ENCODE data around the gene ARAP3.

Gene ARAP3

DNA sequence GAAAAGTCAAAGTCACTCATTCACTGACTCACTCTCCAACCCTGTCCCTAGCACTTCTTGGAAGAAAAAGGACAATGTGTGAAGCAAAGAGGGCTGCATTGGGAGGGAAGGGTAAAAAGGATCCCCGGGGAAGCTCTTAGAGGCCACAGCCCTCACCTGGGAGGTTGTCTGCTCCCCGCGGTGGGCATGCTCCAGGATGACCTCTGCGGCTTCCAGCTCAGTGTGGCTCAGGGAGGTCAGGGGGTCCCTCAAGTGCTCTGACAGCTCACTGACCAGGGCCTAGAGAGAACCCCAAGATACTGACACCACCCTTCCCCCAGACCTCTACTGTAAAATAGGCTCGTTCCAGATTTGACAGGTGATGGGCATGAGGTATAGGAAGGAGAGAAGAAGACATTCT, 34.8 kb downstream of the ARAP3 start:
- TF ChIP-seq, protein P1, sequence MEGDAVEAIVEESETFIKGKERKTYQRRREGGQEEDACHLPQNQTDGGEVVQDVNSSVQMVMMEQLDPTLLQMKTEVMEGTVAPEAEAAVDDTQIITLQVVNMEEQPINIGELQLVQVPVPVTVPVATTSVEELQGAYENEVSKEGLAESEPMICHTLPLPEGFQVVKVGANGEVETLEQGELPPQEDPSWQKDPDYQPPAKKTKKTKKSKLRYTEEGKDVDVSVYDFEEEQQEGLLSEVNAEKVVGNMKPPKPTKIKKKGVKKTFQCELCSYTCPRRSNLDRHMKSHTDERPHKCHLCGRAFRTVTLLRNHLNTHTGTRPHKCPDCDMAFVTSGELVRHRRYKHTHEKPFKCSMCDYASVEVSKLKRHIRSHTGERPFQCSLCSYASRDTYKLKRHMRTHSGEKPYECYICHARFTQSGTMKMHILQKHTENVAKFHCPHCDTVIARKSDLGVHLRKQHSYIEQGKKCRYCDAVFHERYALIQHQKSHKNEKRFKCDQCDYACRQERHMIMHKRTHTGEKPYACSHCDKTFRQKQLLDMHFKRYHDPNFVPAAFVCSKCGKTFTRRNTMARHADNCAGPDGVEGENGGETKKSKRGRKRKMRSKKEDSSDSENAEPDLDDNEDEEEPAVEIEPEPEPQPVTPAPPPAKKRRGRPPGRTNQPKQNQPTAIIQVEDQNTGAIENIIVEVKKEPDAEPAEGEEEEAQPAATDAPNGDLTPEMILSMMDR (IDR thresholded peaks at IDR 0.05) = no peak

DNA sequence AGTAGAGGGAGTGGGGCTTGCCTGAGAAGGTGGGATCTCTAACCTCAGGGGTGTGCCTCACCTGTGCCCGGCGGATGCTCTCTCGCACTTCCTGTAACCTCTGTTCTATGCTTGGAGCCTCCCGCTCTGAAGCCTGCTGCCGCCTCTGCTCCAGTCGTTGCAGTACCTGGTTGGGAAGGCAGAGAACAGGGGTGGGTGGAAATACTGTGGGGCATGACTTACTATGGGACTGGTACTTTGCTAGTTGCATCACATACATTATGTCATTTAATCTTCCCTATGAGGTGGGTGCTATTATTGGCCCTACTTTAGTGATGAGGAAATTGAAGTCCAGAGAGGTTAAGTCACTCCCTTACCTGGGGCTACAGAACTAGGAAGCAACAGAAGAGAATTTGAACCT, 36.0 kb downstream of the ARAP3 start:
- TF ChIP-seq, protein P1 (IDR thresholded peaks at IDR 0.05) = no peak

DNA sequence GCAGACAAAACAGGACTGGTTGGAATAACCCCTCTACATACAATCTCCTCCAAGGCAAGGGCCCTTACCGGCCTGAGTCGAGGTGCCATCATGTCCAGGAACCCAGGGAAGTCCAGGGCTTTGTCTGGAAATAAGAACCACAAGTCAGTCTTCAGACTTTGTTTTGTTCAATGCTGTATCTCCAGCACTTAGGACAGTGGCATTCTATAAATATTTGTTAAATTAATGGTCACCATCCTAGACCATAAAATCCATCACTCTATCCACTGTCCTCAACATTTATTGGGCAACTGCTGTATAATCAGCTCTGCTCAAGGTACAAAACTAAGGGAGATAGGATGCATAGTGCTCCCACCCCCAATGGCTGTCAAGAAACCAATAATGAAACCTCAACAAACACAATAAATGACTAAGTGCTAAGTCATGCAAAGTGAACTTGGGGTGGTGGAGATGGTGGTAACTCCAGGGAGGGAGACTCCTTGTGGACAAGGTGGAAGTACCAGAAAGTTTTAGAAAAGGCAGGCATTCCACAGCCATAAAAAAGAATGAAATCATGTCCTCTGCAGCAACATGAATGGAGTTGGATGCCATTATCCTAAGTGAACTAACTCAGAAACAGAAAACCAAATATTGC, 40.3 kb downstream of the ARAP3 start:
- TF ChIP-seq, protein P1 (IDR thresholded peaks at IDR 0.05) = peak; percentile 12; the same call in 1 of the 2 replicates

DNA sequence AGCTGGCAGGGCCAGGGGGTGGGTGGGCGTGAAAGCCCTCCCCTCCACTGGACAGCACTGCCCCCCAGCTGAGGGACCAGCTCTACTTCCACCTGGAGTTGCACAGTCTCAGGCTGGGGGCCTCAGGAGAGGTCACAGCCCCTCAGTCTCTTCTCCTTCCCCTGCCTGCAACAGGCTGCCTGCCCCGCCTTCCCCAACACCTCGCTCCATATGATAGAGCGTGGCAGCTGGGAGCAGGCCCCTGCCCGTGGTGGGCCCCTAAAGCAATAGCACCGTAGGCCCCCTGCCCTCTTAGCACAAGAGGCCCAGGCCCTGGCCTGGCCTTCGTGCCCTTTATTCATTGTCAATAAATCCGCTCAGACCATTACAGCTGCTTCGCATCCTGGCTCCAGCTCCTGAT, 41.3 kb downstream of the ARAP3 start:
- TF ChIP-seq, protein P1 (IDR thresholded peaks at IDR 0.05) = no peak

DNA sequence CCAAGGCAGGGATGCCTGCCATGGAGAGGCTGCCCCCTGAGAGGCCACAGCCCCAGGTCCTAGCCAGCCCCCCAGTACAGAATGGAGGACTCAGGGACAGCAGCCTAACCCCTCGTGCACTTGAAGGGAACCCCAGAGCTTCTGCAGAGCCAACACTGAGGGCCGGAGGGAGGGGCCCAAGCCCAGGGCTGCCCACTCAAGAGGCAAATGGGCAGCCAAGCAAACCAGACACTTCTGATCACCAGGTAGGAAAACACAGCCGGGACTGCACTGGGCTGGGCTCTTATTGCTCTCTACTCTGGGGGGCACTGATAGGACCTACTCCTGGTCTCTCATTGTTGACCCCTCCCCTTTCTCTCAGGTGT, 42.0 kb downstream of the ARAP3 start:
- TF ChIP-seq, protein P1 (IDR thresholded peaks at IDR 0.05) = no peak

DNA sequence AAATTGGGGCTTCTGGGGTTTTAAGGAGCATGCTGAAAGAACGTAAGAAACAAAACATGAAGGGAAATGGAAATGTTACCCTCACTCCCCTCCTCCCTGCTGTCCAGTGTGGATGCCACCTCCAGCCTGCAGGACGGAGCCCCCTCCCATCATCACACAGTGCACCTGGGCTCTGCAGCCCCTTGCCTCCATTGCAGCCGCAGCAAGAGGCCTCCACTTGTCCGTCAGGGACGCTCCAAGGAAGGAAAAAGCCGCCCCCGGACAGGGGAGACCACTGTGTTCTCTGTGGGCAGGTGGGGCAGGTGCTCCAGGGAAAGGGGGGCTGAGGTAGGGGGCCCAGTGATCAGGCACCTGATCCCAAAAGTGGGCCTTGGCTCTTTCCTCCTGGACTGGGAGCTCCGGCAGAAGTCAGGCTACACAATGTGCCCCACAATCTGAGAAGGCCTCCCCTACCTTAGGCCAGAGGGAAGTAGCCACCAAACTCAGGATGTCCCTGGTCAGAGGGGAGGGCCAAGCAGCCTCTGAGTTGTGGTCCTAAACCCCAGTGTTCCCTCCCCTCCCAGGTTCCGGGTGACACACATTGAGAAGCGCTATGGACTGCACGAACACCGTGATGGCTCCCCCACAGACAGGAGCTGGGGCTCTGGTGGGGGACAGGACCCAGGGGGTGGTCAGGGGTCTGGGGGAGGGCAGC, 42.5 kb downstream of the ARAP3 start:
- TF ChIP-seq, protein P1 (IDR thresholded peaks at IDR 0.05) = no peak

DNA sequence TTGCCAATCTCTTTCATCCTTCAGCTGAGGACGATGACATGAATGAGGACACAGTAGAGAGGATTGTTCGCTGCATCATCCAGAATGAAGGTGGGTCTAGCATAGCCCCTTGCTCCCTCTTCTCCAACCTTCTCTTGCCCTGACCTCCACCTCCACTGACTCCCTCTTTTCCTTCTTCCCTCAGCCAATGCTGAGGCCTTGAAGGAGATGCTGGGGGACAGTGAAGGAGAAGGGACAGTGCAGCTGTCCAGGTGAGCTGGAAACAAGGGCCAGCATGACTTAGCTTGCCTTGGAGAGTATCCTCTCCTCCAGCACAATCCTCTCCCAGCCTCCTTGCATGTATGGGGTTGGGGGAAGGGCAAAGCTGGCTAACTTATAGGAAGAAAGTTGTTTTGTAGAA, 43.3 kb downstream of the ARAP3 start:
- TF ChIP-seq, protein P1 (IDR thresholded peaks at IDR 0.05) = no peak
